Astrocyte of the spinal cord (primary cell): ENCODE data around the gene RBBP5.

Source experiments
- DNase-seq: peaks from one replicate; pipeline ENCODE4 v3.0.0; 2011; ENCODE audit warnings: low read depth, low spot score
- H3K4me3 ChIP-seq: 2 replicates; pipeline ENCODE4 v1.5.1; 2011; ENCODE audit warnings: low read depth, mild to moderate bottlenecking, low read length, moderate library complexity
- CTCF ChIP-seq: IDR thresholded peaks from 2 replicates; pipeline ENCODE4 v1.5.1; 2012; ENCODE audit warnings: low read depth, mild to moderate bottlenecking, low read length, inconsistent platforms
- in situ Hi-C: cut with HindIII; loops from 2 replicates; pipeline ENCODE4 v1.10.0; 2017; ENCODE audit warnings: low sequenced_read_pairs

The RBBP5 gene

GRCh38 chr1:205111354-205111753, 10.4 kb downstream of the RBBP5 start:
- H3K4me3 ChIP-seq, result no peak overlapping the region
- TF ChIP-seq CTCF, result no peak
- in situ Hi-C loops, result no loop called here
- no peak for DNase-seq

- in situ Hi-C loops, result no loop called here
- no peak overlapping the region for H3K4me3 ChIP-seq
- no peak for TF ChIP-seq CTCF
Observed at GRCh38 chr1:205109711-205110110, 12.1 kb downstream of the RBBP5 start.

GRCh38 chr1:205109269-205109668, 12.5 kb downstream of the RBBP5 start:
- H3K4me3 ChIP-seq, result no peak overlapping the region
- in situ Hi-C loops, result no loop called here
- TF ChIP-seq CTCF, result no peak
- no peak for DNase-seq

More at GRCh38 chr1:205109711-205110110, 12.1 kb downstream of the RBBP5 start:
- DNase-seq, result no peak

GRCh38 chr1:205108464-205108863, 13.3 kb downstream of the RBBP5 start:
- in situ Hi-C loops, result no loop called here
- no peak overlapping the region for H3K4me3 ChIP-seq
- no peak for DNase-seq
- no peak for TF ChIP-seq CTCF

GRCh38 chr1:205107327-205107726, 14.5 kb downstream of the RBBP5 start:
- no peak overlapping the region for H3K4me3 ChIP-seq
- TF ChIP-seq CTCF, result no peak
- in situ Hi-C loops, result no loop called here
- no peak for DNase-seq

GRCh38 chr1:205102404-205102803, 19.4 kb downstream of the RBBP5 start:
- TF ChIP-seq CTCF, result no peak
- in situ Hi-C loops, result no loop called here
- H3K4me3 ChIP-seq, result no peak overlapping the region
- no peak for DNase-seq

GRCh38 chr1:205098242-205098641, 23.5 kb downstream of the RBBP5 start:
- no peak overlapping the region for H3K4me3 ChIP-seq
- no peak for DNase-seq
- in situ Hi-C loops, result no loop called here
- no peak for TF ChIP-seq CTCF
